Activated CD8-positive, alpha-beta T cell treated with anti-CD3 and anti-CD28 coated beads for 36 hours (primary cell): Measurements from ENCODE around the gene GPX6. TPM values are rescaled to one million over a fixed set of nuclear protein-coding genes. Genes with fewer than 3 reads are reported as not detected.
A peak's percentile ranks its signal among the peaks of the same experiment; 100 is the strongest.

Source experiments
- ATAC-seq: fragments of 200-7000 bp; cut with Tn5 transposase; one replicate; pipeline ENCODE4 v1.10.0; 2021; ENCODE audit warnings: mild to moderate bottlenecking, moderate library complexity
- CTCF ChIA-PET: fragments of 350-600 bp; sonication (Branson Sonifier 250); formaldehyde crosslinking; loops from one replicate; lab custom pipeline; 2021; ENCODE audit warnings: antibody characterized with exemption; lab: Charles Lee
- POLR2A ChIA-PET: fragments of 350-600 bp; sonication (Branson Sonifier 250); formaldehyde crosslinking; loops from one replicate; lab custom pipeline; 2021; ENCODE audit warnings: antibody characterized with exemption; lab: Charles Lee
- DNase-seq: peaks from one replicate; pipeline ENCODE4 v3.0.0-alpha.2; 2020
- H3K27ac Mint-ChIP-seq: one replicate; pipeline ENCODE4 v1.8.0; 2021; ENCODE audit warnings: mild to moderate bottlenecking, mixed read lengths
- H3K27me3 Mint-ChIP-seq: one replicate; pipeline ENCODE4 v1.8.0; 2021; ENCODE audit warnings: mixed read lengths
- H3K36me3 Mint-ChIP-seq: one replicate; pipeline ENCODE4 v1.8.0; 2021; ENCODE audit warnings: low read depth, mixed read lengths
- H3K4me1 Mint-ChIP-seq: one replicate; pipeline ENCODE4 v1.8.0; 2021; ENCODE audit warnings: low read depth, mixed read lengths
- H3K4me3 Mint-ChIP-seq: one replicate; pipeline ENCODE4 v1.8.0; 2021; ENCODE audit warnings: mild to moderate bottlenecking, moderate library complexity, mixed read lengths
- H3K9me3 Mint-ChIP-seq: one replicate; pipeline ENCODE4 v1.8.0; 2021; ENCODE audit warnings: mixed read lengths
- intact Hi-C: fragments of 100-400 bp; cut with micrococcal nuclease; formaldehyde crosslinking; loops from one replicate; pipeline ENCODE4 v1.10.0; 2022
- total RNA-seq, 2 experiments: library from RNA; stranded (reverse); gene quantifications; one replicate each; pipeline ENCODE4 v1.2.3, GENCODE V29; 2021
- TF ChIP-seq, protein P1 (sequence below): fragments of 200-600 bp; IDR thresholded peaks from one replicate; pipeline ENCODE4 v1.8.0; 2022; ENCODE audit warnings: antibody characterized with exemption, mild to moderate bottlenecking

The GPX6 gene
- total RNA-seq, 2 experiments from 2014 or later, result not detected

DNA sequence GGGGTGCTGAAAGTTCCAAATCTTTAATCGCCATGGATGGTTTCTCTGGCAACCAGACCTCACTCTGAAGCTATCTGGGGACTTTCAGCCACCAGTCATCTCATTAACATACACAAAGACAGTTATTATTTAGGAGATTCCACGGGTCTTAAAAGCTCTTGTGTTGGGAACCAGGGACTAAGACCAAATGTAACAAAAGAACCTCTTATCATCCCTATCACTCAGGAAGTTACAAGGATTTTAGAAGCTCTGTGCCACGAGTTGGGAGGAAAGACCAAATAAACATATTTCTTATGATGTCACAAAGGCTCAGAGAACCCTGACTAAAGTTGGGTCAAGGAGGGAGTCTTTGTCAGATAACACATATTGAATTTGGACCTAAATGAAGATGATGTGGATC lies 17.7 kb downstream of the GPX6 start:
- intact Hi-C loops, result loop anchor here (10.0 kb wide), 1 partner anchor 187 kb away; no protein-coding TSS in a partner anchor

DNA sequence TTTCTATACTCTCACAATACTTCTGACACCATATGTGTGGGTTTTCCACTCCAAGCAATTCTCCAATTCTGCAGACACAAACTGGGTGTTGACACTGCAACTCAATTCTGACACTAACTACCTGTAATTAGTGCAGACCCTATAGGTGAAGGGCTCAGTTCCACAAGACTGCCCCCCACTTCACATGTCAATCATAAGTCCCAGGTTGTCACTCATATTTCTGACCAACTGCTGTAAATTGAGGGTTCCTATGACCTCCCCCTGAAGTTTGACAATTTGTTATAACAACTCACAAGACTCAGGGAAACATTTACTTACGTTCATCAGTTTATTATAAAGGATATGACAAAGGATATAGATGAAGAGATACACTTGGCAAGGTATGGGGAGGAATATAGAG lies 18.3 kb downstream of the GPX6 start:
- intact Hi-C loops, result loop anchor here (10.0 kb wide), 1 partner anchor 187 kb away; no protein-coding TSS in a partner anchor
- no peaks in the 10 kb centered on the region for H3K4me1 Mint-ChIP-seq
- TF ChIP-seq, protein P1, sequence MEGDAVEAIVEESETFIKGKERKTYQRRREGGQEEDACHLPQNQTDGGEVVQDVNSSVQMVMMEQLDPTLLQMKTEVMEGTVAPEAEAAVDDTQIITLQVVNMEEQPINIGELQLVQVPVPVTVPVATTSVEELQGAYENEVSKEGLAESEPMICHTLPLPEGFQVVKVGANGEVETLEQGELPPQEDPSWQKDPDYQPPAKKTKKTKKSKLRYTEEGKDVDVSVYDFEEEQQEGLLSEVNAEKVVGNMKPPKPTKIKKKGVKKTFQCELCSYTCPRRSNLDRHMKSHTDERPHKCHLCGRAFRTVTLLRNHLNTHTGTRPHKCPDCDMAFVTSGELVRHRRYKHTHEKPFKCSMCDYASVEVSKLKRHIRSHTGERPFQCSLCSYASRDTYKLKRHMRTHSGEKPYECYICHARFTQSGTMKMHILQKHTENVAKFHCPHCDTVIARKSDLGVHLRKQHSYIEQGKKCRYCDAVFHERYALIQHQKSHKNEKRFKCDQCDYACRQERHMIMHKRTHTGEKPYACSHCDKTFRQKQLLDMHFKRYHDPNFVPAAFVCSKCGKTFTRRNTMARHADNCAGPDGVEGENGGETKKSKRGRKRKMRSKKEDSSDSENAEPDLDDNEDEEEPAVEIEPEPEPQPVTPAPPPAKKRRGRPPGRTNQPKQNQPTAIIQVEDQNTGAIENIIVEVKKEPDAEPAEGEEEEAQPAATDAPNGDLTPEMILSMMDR, result no peak
- H3K9me3 Mint-ChIP-seq, result no peaks in the 10 kb centered on the region
- ChIA-PET POLR2A (no interaction called here), CTCF (interaction anchor here (1.0 kb wide), 1 partner anchor 109 kb away, joined by 3 read pairs; no protein-coding TSS in a partner anchor)
- ATAC-seq, result no peak
- H3K36me3 Mint-ChIP-seq, result no peaks in the 10 kb centered on the region
- no peak for DNase-seq
- H3K4me3 Mint-ChIP-seq, result no peak overlapping the region
- H3K27ac Mint-ChIP-seq, result no peak overlapping the region
- H3K27me3 Mint-ChIP-seq, result peaks cover 14% of the 10 kb centered on the region

More for the DNA sequence above, 17.7 kb downstream of the GPX6 start:
- TF ChIP-seq, protein P1, result no peak
- CTCF ChIA-PET, result interaction anchor here (1.0 kb wide), 1 partner anchor 108 kb away, joined by 3 read pairs; no protein-coding TSS in a partner anchor
- Mint-ChIP-seq H3K27ac (no peak overlapping the region), H3K4me1 (no peaks in the 10 kb centered on the region), H3K36me3 (no peaks in the 10 kb centered on the region), H3K4me3 (no peak overlapping the region), H3K27me3 (peaks cover 12% of the 10 kb centered on the region), H3K9me3 (no peaks in the 10 kb centered on the region)
- ATAC-seq (no peak), DNase-seq (no peak)
- POLR2A ChIA-PET, result no interaction called here

DNA sequence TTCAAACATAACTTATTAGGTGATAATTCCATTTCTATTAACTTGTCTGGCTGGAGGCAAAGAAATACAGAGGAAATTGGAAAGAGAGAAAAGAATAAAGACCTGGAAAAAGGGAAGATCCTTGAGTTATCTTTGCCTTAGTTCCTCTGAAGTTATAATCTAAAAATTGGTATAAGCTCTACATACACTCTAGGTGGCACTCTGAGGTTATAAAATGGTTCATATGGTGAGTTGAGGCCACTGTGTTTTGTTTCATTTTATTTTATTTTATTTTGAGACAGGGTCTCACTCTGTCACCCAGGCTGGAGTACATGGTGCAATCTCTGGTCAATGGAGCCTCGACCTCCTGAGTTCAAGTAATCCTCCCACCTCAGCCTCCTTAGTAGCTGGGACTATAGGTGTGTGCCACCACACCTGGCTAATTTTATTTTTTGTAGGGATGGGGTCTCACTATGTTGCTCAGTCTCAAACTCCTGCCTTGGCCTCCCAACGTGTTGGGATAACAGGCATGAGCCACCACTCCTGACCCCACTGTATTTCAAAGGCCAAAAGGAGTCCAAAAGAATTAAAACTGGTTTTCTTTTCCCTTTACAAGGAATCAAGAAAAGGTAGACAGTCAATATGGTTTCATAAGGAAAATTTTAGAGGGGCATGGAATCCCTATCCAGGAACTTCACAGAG lies 19.4 kb downstream of the GPX6 start:
- no peak overlapping the region for H3K27ac Mint-ChIP-seq
- H3K27me3 Mint-ChIP-seq, result peaks cover 23% of the 10 kb centered on the region
- H3K36me3 Mint-ChIP-seq, result no peaks in the 10 kb centered on the region
- ChIA-PET CTCF (interaction anchor here (0.6 to 1.7 kb wide), 7 partner anchors 12 to 189 kb away, joined by 3 to 5 read pairs (median 3); no protein-coding TSS in a partner anchor), POLR2A (interaction anchor here (0.6 to 1.1 kb wide), 2 partner anchors 10 to 742 kb away, joined by 3 to 6 read pairs; no protein-coding TSS in a partner anchor)
- H3K9me3 Mint-ChIP-seq, result no peaks in the 10 kb centered on the region
- DNase-seq (no peak), ATAC-seq (no peak)
- H3K4me3 Mint-ChIP-seq, result no peak overlapping the region
- H3K4me1 Mint-ChIP-seq, result peaks cover 4% of the 10 kb centered on the region
- TF ChIP-seq, protein P1, result peak; percentile 51
- intact Hi-C loops, result loop anchor here (10.0 kb wide), 1 partner anchor 189 kb away; no protein-coding TSS in a partner anchor

DNA sequence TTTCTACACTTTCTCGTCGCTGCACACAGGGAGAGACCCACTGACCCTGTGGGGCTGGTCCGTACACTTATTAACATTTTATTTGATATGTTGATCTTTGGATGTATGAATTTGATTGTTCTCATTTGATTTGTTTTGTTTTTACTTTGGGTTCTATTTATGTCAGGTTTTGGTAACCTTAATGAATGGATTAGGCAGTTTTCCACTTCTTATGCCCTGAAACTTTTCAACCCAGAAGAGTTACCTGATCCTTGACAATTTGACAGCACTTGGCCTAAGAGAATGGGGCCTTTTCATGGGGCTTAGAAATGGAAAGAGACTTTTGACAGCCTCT lies 23.6 kb downstream of the GPX6 start:
- no peak for ATAC-seq
- no peak for DNase-seq
- intact Hi-C loops, result loop anchor here (10.0 kb wide), 1 partner anchor 193 kb away; no protein-coding TSS in a partner anchor
- Mint-ChIP-seq H3K27me3 (peaks cover 49% of the 10 kb centered on the region), H3K27ac (no peak overlapping the region), H3K36me3 (no peaks in the 10 kb centered on the region), H3K9me3 (no peaks in the 10 kb centered on the region), H3K4me1 (peaks cover 25% of the 10 kb centered on the region), H3K4me3 (no peak overlapping the region)
- TF ChIP-seq, protein P1, result no peak
- ChIA-PET POLR2A (no interaction called here), CTCF (no interaction called here)

DNA sequence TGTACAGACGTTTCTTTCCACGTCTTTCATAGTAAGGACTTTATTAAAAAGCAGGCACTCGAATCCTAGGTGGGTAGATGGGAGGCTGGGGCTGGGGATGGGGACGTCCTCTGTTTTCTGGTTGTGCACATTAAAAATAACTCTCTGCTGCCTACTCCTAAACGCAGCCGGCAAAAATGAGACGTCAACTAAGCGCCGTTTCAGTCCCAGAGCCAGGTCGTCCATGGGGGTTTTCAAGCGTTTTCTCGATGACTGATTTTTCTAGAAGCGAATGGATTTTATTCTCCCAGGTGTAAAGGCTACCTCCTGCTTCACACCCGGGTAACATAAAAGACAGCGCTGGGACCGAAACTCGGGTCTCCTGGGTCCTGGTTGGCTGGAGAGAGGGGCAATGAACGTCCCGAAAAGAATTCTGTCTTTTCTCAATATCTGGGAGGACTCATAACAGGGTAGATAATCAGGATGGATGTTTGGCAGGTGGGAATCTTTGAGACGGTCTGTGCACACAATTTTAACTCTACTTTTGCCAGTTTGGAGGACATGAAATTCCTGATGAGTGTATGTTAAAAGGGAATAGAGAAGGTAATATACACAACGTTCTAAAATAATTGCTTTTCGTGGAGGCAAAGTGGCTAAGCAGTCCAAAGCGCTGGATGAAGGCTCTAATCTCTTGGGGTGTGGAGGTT lies 25.2 kb downstream of the GPX6 start:
- Mint-ChIP-seq H3K27me3 (peaks cover 56% of the 10 kb centered on the region), H3K4me1 (peaks cover 25% of the 10 kb centered on the region), H3K9me3 (peaks cover 4% of the 10 kb centered on the region), H3K4me3 (peak overlapping the region; percentile 71), H3K27ac (peak overlapping the region; percentile 74), H3K36me3 (no peaks in the 10 kb centered on the region)
- intact Hi-C loops, result loop anchor here (10.0 kb wide), 1 partner anchor 194 kb away; no protein-coding TSS in a partner anchor
- CTCF ChIA-PET, result no interaction called here
- ATAC-seq, result peak; percentile 48
- POLR2A ChIA-PET, result no interaction called here
- DNase-seq, result peak; percentile 37
- TF ChIP-seq, protein P1, result no peak
